Loucy (cell line): Measurements from ENCODE around the gene AKAIN1.

Source experiments
- H2AFZ ChIP-seq: fragments of 200-600 bp; sonication (generic); 2 replicates; pipeline ENCODE4 v1.6.0; 2016; ENCODE audit warnings: antibody characterized with exemption, mild to moderate bottlenecking, low read length, moderate library complexity
- H3F3A ChIP-seq: fragments of 200-600 bp; 2 replicates; pipeline ENCODE4 v1.6.0; 2016; ENCODE audit warnings: antibody characterized with exemption, low read depth, mild to moderate bottlenecking
- H3K27me3 ChIP-seq: fragments of 200-600 bp; sonication (generic); 2 replicates; pipeline ENCODE4 v1.6.1; 2014; ENCODE audit warnings: low read length, mild to moderate bottlenecking; ENCODE audit not compliant: insufficient read depth, poor library complexity, severe bottlenecking
- H3K36me3 ChIP-seq: fragments of 200-600 bp; sonication (generic); 2 replicates; pipeline ENCODE4 v1.6.1; 2016; ENCODE audit warnings: low read length; ENCODE audit not compliant: insufficient read depth
- H3K4me1 ChIP-seq: fragments of 200-600 bp; sonication (generic); 2 replicates; pipeline ENCODE4 v1.5.1; 2014; ENCODE audit warnings: low read length, mild to moderate bottlenecking; ENCODE audit not compliant: insufficient read depth, poor library complexity, severe bottlenecking
- H3K4me2 ChIP-seq: fragments of 200-600 bp; sonication (generic); 2 replicates; pipeline ENCODE4 v1.6.0; 2014; ENCODE audit warnings: antibody characterized with exemption, low read length, low read depth, mild to moderate bottlenecking; ENCODE audit not compliant: poor library complexity, severe bottlenecking
- H3K4me3 ChIP-seq: fragments of 200-600 bp; sonication (generic); 2 replicates; pipeline ENCODE4 v1.5.1; 2014; ENCODE audit warnings: low read length, mild to moderate bottlenecking, mixed read lengths; ENCODE audit not compliant: poor library complexity, severe bottlenecking
- H3K79me2 ChIP-seq: fragments of 200-600 bp; sonication (generic); 2 replicates; pipeline ENCODE4 v1.6.1; 2014; ENCODE audit warnings: low read length; ENCODE audit not compliant: insufficient read depth
- H3K9ac ChIP-seq: fragments of 200-600 bp; sonication (generic); 2 replicates; pipeline ENCODE4 v1.6.0; 2014; ENCODE audit warnings: mild to moderate bottlenecking, low read depth, low read length, moderate library complexity; ENCODE audit not compliant: poor library complexity, severe bottlenecking
- H3K9me2 ChIP-seq: fragments of 200-600 bp; sonication (generic); replicated peaks from 2 replicates; pipeline ENCODE4 v1.6.1; 2016; ENCODE audit warnings: low read depth, low read length, mixed read lengths
- H3K9me3 ChIP-seq: fragments of 200-600 bp; sonication (generic); 2 replicates; pipeline ENCODE4 v1.6.1; 2014; ENCODE audit warnings: mild to moderate bottlenecking, antibody characterized with exemption, low read length, low read depth; ENCODE audit not compliant: insufficient read depth
- H4K20me1 ChIP-seq: fragments of 200-600 bp; sonication (generic); 2 replicates; pipeline ENCODE4 v1.6.0; 2014; ENCODE audit warnings: antibody characterized with exemption, low read length, mild to moderate bottlenecking; ENCODE audit not compliant: insufficient read depth, poor library complexity, severe bottlenecking
- CTCF ChIP-seq: fragments of 200-600 bp; sonication (generic); conservative IDR thresholded peaks from 2 replicates; pipeline ENCODE4 v1.5.1; 2014; ENCODE audit warnings: mild to moderate bottlenecking, antibody characterized with exemption, low read length
- EZH2phosphoT487 ChIP-seq: fragments of 200-600 bp; IDR thresholded peaks from 2 replicates; pipeline ENCODE4 v1.6.1; 2018; ENCODE audit warnings: antibody characterized with exemption, mild to moderate bottlenecking, moderate library complexity, borderline replicate concordance

The AKAIN1 gene

GRCh38 chr18:5155907-5156287 lies 41.2 kb downstream of the AKAIN1 start:
- Histone ChIP-seq H3K4me2 (no peak overlapping the region), H3K9me3 (no peaks in the 10 kb centered on the region; the same call in 1 of the 2 replicates), H3F3A (no peaks in the 10 kb centered on the region), H3K27me3 (no peaks in the 10 kb centered on the region), H3K9me2 (no peaks in the 10 kb centered on the region), H3K79me2 (no peaks in the 10 kb centered on the region), H3K9ac (no peak overlapping the region), H3K4me3 (no peak overlapping the region), H4K20me1 (no peaks in the 10 kb centered on the region), H3K4me1 (no peaks in the 10 kb centered on the region), H3K36me3 (no peaks in the 10 kb centered on the region), H2AFZ (no peak overlapping the region)
- TF ChIP-seq CTCF: no peak
- no peak for TF ChIP-seq EZH2phosphoT487

DNA sequence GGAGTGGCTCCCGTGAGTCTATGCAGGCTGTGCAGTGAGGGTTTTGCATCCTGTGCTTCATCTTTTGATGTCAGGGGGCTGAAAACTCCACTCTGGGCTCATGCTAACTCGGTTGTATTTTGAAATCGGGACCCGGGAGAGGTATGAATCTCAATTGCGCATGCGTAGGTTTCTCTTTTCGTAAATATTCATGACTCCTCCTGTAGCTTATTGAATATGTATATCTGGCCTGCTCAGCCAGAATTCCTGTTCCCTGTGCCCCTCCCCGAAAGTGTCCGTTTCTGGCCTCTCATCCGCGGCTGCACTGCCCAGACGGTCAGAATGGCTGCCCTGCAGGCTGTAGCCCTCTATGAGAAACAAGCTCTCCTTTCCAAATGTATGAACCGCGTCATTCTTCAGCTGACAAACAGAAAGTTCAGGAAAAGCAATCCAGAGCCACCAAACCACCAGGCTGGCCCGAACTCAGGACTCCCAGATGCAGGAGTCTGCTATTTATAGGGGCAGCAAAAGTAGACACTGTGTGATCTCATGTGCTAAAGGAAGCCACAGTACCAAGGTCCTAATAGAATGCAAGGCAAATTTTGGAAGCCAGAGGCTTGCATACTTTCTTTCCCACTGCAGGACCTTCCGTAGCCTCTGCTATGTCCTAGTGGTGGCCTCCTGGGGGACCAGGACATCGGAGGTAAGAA lies 41.7 kb downstream of the AKAIN1 start:
- Histone ChIP-seq H4K20me1 (no peaks in the 10 kb centered on the region), H2AFZ (no peak overlapping the region), H3K36me3 (no peaks in the 10 kb centered on the region), H3K27me3 (no peaks in the 10 kb centered on the region), H3K9me2 (no peaks in the 10 kb centered on the region), H3K9me3 (no peaks in the 10 kb centered on the region; the same call in 1 of the 2 replicates), H3K4me1 (no peaks in the 10 kb centered on the region), H3K4me3 (no peak overlapping the region), H3K9ac (no peak overlapping the region), H3K79me2 (no peaks in the 10 kb centered on the region), H3K4me2 (no peak overlapping the region), H3F3A (no peaks in the 10 kb centered on the region)
- no peak for TF ChIP-seq EZH2phosphoT487
- no peak for TF ChIP-seq CTCF

GRCh38 chr18:5152343-5153020 lies 44.6 kb downstream of the AKAIN1 start:
- Histone ChIP-seq H3K4me1 (no peaks in the 10 kb centered on the region), H3K27me3 (no peaks in the 10 kb centered on the region), H3K4me2 (no peak overlapping the region), H3K9me3 (no peaks in the 10 kb centered on the region; the same call in 1 of the 2 replicates), H4K20me1 (no peaks in the 10 kb centered on the region), H3K9me2 (no peaks in the 10 kb centered on the region), H3K79me2 (no peaks in the 10 kb centered on the region), H3K36me3 (no peaks in the 10 kb centered on the region), H3K9ac (no peak overlapping the region), H2AFZ (no peak overlapping the region), H3K4me3 (no peak overlapping the region), H3F3A (no peaks in the 10 kb centered on the region)
- no peak for TF ChIP-seq CTCF
- TF ChIP-seq EZH2phosphoT487: no peak
